ENCODE results near the gene ATG7.

Gene ATG7

GRCh38 chr3:11556851-11557644, 284.9 kb downstream of the ATG7 start:
- DNase-seq = no peak

DNA sequence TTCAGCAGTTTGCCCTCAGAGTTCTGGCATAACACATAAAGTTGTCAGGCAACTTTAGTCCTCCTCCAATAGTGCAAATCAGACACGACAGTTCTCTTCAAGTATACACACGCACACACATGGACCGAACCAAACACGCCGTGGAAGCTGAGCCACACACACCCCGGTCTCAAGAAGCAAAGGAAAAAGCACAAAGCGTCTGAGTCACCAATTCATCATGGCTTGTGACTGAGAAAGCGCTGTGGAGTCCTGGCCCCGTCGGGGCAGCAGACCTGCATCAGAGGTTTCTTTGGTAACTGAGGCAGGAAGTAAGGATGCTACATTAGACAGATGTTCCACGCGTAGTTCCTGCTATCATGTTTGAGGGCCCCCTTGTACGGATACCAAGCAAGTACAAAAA, 285.8 kb downstream of the ATG7 start:
- DNase-seq = no peak

DNA sequence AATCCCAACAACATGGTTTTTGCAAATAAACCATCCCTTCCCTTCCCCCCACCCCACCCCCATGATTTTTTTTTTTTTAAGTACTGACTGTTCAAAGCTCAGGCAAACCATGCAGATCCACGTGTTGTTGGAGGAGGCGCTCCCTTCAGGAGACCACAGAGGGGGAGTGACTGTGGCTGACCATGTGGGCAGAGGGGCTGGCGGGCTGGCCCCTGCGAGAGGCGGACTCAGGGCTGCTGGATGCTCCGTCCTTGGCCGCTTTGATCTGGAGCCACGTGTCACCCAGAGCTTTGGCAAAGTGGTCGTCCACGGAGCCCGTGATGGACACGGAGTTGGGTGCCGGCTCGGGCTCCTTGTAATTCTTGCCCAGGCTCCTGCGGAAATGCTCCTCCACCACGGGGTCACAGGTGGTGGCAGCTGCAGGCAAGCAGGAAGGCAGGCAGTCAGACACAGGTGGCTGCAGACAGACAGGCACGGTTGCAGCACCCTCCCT, 286.3 kb downstream of the ATG7 start:
- DNase-seq = no peak

- DNase-seq = no peak
Observed at GRCh38 chr3:11558918-11559815, 287.0 kb downstream of the ATG7 start.

- no peak for DNase-seq
Observed at GRCh38 chr3:11559816-11560633, 287.8 kb downstream of the ATG7 start.

DNA sequence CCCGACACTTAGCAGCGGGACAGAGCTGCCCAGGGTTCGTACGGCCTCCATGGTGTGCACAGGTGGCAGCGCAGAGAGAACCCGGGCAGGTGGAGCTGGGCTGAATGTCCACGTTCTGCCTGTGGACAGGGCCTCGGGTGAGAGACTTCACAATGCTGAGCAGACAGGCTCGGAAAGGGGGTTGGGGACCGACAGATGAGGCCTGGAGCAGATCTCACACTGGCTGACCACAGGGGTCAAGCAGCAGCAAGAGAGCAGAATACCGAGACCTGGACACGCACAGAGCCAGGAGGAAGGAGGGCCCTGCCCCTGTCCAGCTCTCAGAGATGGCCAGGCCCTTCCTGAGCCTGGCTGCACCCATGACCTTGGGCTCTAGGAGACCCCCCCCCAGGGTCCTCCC, 288.5 kb downstream of the ATG7 start:
- no peak for DNase-seq

DNA sequence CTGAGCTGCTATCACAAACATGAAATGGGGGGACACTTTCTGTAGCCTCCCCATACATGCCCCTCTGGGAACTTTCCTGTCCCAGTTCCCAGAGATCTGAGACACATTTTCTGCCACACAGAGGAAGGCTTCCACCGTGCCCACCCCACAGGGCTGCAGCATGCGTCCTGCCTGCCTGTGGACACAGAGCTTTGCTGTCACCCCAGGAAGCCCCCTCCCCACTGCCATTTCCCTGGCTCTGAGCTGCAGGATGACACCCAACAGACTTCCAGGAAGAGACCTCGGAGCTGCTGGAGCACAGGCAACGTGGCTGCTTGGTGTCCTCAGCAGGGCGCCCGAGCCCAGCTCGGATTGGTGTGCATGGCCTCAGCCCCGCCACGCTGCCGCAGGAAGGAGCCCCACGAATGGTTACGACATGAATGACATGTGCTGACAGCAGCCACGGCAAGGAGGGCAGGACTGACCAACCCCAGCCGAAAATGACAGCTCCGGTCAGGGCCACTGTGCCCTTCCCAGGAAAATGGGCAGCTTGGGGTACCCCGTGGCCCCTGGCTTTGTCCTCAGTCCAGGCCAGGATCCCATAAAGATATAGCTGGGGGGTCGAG, 290.2 kb downstream of the ATG7 start:
- no peak for DNase-seq

- DNase-seq = no peak
Observed at GRCh38 chr3:11563159-11563864, 291.1 kb downstream of the ATG7 start.

DNA sequence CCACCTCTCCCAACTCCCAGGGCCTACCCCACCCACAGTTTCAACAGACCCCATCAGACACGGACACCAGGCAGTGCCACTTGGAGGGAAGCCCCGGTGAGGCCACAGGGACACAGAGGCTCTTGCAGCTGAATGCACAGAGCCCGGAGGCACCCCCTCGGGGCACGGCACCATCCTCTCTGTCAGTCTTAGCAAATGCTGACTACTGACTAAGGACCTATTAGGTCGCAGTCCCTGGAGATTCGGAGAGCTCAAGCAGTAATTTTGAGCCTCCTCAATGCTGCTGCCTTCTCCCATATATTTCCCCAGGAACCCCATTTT, 291.6 kb downstream of the ATG7 start:
- DNase-seq = no peak

DNA sequence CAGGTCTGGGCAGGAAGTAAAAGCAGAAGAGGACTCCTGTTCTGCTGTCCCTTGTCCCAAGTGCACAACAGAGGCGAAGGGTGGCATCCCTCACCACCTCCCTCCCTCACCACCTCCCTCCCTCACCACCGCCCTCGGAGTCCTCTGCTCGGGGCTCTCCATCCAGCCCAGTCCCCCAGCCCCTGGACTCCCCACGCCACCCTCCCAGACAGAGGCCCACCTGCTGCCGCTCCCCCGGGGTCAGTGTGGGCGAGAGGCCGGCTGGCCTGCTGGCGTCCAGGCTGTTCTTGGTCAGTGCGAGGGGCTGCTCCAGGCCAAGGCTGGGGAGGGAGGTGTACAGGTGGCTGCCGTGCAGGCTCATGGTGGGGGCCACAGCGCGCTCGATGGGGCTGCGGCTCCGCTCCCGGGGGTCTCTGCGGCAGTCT, 292.4 kb downstream of the ATG7 start:
- DNase-seq = no peak

DNA sequence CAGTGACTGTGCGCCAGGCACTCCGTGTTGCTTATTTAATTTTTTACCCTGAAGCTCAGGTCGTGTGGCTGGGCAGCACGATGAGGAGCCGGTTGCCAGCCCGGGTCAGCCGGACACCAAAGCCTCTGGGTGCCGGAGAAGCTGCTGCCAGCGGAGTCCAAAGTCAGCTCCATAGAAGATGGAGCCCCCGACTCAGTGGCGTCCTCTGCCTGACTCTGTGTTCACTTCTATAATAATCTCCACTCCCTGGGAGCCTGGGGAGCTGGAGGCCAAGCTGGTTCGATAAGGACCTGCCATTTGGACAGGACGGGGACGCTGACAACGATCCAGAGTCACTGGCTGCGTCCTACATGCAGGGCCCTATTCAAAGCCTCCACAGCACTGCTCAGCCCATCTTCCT, 292.9 kb downstream of the ATG7 start:
- no peak for DNase-seq

DNA sequence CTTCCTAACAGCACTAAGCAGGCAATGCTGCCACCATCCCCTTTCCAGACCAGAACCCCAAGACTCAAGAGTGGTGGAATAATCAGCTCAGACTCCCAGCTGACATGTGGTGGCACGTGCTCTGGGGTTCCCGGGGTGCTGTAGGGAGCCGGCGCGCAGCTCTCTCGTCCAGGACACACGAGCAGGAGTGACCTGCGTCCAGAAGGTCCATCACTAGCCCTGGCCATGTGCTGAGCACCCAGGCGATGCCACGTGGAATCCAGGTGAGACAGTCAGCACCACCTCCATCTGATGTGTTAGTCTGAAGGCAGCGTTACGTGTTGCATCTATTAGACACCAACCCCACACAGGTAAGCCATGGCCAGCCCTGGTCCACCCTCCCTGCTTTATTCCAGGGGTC, 293.3 kb downstream of the ATG7 start:
- no peak for DNase-seq

- no peak for DNase-seq
Observed at GRCh38 chr3:11565932-11566331, 293.7 kb downstream of the ATG7 start.

GRCh38 chr3:11566478-11566877, 294.3 kb downstream of the ATG7 start:
- no peak for DNase-seq

- no peak for DNase-seq
Observed at GRCh38 chr3:11566916-11567315, 294.7 kb downstream of the ATG7 start.

GRCh38 chr3:11567516-11568467, 295.6 kb downstream of the ATG7 start:
- DNase-seq = no peak

GRCh38 chr3:11568503-11569155, 296.4 kb downstream of the ATG7 start:
- DNase-seq = no peak

DNA sequence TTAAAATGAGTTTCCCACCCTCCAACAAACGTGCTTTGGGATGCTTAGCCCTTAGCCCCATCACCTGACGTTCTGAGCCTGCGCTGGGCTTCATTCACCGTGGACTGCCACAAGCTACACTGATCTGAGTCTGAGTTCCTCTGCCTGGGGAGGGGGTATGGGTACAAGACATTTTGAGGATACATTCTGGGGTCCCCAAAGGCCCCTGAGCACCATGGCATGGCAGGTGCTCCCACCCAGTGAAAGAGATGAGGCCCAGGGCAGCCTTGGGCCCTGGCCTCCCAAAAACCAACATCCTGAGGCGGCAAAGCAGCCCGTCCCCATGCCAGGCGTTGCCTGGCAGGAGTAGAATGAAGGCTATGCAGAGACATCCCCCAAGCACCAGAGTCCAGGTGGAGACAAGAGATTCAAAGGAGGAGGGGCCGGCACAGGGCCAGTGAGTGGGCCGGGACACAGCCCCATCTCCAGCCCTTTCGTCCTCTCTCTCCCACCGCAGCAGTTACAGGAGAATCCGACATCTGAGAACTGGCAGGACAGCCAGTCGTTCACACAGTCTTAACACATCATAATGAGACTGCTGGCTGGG, 297.1 kb downstream of the ATG7 start:
- no peak for DNase-seq

GRCh38 chr3:11570251-11570650, 298.1 kb downstream of the ATG7 start:
- no peak for DNase-seq
